HG03565 (cell line): Measurements from ENCODE around the gene PAX5.

Experiments used
- ATAC-seq: cut with Tn5 transposase; IDR thresholded peaks from one replicate; pipeline ENCODE4 v1.9.1; 2021; ENCODE audit warnings: mild to moderate bottlenecking, moderate library complexity; ENCODE audit not compliant: unreplicated experiment

Gene PAX5

GRCh38 chr9:37025071-37025822, 8.8 kb downstream of the PAX5 start:
- no peak for ATAC-seq

GRCh38 chr9:37017546-37017945, 16.5 kb downstream of the PAX5 start:
- ATAC-seq = no peak

GRCh38 chr9:37011530-37011929, 22.5 kb downstream of the PAX5 start:
- no peak for ATAC-seq

GRCh38 chr9:37010976-37011375, 23.1 kb downstream of the PAX5 start:
- no peak for ATAC-seq

- no peak for ATAC-seq
Observed at GRCh38 chr9:37010180-37010579, 23.9 kb downstream of the PAX5 start.

- no peak for ATAC-seq
Observed at GRCh38 chr9:37007295-37007694, 26.8 kb downstream of the PAX5 start.

- no peak for ATAC-seq
Observed at GRCh38 chr9:37005517-37006140, 28.4 kb downstream of the PAX5 start.

- ATAC-seq = peak; percentile 33
Observed at GRCh38 chr9:37004424-37004935, 29.6 kb downstream of the PAX5 start.

- no peak for ATAC-seq
Observed at GRCh38 chr9:37002413-37003217, 31.5 kb downstream of the PAX5 start.

GRCh38 chr9:37002036-37002412, 32.0 kb downstream of the PAX5 start:
- no peak for ATAC-seq

GRCh38 chr9:37001459-37001858, 32.6 kb downstream of the PAX5 start:
- no peak for ATAC-seq

- ATAC-seq = no peak
Observed at GRCh38 chr9:36999728-37000333, 34.2 kb downstream of the PAX5 start.

GRCh38 chr9:36997414-36997813, 36.7 kb downstream of the PAX5 start:
- no peak for ATAC-seq

GRCh38 chr9:36996706-36997086, 37.4 kb downstream of the PAX5 start:
- ATAC-seq = no peak

GRCh38 chr9:36995927-36996705, 38.0 kb downstream of the PAX5 start:
- no peak for ATAC-seq

GRCh38 chr9:36993933-36994764, 39.9 kb downstream of the PAX5 start:
- ATAC-seq = peak; percentile 34

GRCh38 chr9:36992501-36993316, 41.4 kb downstream of the PAX5 start:
- ATAC-seq = no peak

- no peak for ATAC-seq
Observed at GRCh38 chr9:36991516-36992134, 42.4 kb downstream of the PAX5 start.
